ENCODE measurements around the gene SLC2A6.

The SLC2A6 gene

DNA sequence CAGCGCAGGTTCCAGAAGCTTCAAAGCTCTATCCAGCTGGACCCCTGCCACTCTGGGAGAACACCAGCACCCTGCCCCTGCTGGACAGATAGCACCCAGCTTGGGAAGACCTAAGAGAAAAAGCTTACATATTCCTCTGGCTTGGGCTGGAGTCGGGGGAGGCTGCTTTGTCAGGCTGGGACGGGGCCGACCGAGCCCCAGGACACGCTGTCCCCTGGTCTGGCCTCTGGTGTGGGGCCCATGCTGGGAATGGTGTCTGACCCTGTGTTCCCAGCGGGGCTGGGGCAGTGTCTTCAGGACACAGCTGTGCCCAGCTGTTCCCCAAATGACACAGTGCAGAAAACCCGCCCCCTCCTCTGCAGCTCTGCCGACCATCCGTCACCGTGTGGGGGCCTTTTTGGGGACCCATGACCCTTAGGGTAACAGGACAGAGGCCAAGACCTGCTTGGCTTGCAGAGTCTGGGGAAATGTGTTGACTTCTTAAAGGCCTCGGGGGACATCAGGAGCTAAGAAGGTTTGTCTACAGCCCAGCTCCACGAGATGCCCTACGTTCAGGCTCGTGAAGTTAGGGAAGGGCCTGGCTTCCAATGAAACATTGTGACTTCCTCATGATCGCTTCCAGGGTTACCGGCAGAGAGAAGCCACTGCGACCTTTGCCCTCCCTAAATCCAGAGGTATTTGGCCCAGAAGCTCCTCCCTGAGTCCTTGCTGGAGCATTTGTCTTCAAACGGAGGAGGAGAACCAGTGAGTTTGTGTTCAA lies 20.4 kb upstream of the SLC2A6 start:
- DNase-seq (ENCODE audit: low read depth in 2 of 3, low spot score in 1 of 3), result no peak

DNA sequence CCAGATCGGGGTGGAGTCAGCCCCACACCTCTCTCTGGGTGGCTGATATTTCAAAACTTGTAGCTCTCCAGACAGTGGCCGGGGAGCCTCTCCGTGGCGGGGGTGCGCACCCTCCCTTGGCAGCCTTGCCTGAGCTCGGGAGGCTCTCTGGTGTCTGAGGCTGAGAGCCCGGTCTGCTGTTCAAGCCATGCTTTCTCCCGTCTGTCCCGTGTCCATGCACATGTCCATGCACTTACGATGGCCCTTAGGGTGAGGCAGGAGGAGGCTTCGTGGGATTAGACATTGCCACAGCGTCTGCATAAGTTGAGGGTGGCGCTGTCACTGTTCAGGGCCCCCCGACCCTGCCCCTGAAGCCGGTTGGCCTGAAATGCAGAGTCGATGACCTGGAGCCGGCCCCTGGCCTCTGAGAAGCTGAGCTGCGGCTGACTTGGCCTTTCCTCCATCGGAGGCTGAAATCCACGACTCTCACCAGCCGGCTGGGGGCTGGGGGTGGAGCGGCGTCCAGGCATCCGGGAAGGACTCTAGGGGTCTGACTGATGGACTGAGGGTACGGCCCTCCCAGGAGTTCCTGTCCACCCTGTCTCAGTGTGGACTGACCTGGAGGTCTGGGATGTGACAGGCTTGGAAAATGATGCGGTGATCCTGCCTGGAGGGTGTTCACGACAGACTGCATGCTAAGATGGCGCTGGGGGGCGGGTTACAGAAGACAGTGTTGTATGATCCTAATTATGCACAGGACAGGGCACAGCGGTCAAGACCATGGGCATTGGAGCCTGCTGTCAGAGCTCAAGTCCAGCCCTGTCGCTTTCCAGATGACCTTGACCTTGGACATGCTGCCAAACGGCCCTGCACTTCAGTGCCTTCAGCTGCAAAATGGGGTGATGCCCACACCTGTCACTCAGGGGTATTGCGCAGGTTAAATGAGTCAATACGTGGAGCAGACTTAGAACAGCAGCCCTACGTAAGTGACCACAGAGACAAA lies 18.3 kb upstream of the SLC2A6 start:
- no peak for DNase-seq (ENCODE audit: low read depth in 2 of 3, low spot score in 1 of 3)

- DNase-seq (ENCODE audit: low read depth in 2 of 3, low spot score in 1 of 3), result no peak
These were observed 16.7 kb upstream of the SLC2A6 start for GRCh38 chr9:133495327-133496293.

- DNase-seq (ENCODE audit: low read depth in 2 of 3, low spot score in 1 of 3), result no peak
These were observed 15.9 kb upstream of the SLC2A6 start for GRCh38 chr9:133494636-133495326.

- DNase-seq (ENCODE audit: low read depth in 2 of 3, low spot score in 1 of 3), result no peak
These were observed 15.1 kb upstream of the SLC2A6 start for GRCh38 chr9:133493845-133494540.

- no peak for DNase-seq (ENCODE audit: low read depth in 2 of 3, low spot score in 1 of 3)
These were observed 14.5 kb upstream of the SLC2A6 start for GRCh38 chr9:133493428-133493827.

- DNase-seq (ENCODE audit: low read depth in 2 of 3, low spot score in 1 of 3), result no peak
These were observed 13.4 kb upstream of the SLC2A6 start for GRCh38 chr9:133492061-133493021.

- DNase-seq (ENCODE audit: low read depth in 2 of 3, low spot score in 1 of 3), result no peak
These were observed 12.7 kb upstream of the SLC2A6 start for GRCh38 chr9:133491656-133491925.

DNA sequence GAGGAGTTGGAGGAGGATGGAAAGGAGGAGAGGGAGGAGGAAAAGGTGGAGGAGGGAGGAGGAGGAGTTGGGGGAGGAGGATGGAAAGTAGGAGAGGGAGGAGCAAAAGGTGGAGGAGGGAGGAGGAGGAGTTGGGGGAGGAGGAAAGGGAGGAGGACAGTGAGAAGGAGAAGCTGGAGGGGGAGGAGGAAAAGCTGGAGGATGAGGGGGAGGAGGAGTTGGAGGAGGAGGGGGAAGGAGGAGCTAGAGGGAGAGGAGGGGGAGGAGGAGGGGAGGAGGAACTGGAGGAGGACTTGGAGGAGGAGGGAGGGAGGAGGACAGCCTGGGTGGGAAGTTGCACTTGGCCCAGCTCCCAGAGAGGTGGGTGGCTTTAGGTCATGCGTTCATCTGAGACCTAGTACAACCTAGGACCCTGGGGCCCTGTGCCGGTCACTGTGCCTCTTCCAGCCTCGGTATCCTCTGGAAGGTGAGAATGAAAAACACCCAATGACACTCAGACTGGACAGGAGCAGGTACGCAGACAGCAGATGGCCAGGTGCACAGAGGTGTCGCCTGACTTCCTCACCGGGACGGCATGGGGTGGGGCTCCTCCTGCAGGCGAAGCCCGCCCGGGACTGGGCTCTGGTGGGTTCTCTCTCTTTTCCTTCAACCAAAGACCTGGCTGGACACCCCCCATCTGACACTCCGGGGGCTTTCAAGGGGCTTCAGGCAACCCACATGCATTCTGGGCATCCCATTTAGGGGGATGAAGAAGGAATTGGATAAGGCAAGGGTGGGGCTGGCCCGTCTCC lies 12.2 kb upstream of the SLC2A6 start:
- no peak for DNase-seq (ENCODE audit: low read depth in 2 of 3, low spot score in 1 of 3)

GRCh38 chr9:133490201-133490681 lies 11.3 kb upstream of the SLC2A6 start:
- no peak for DNase-seq (ENCODE audit: low read depth in 2 of 3, low spot score in 1 of 3)

GRCh38 chr9:133489253-133490190 lies 10.6 kb upstream of the SLC2A6 start:
- DNase-seq (ENCODE audit: low read depth in 2 of 3, low spot score in 1 of 3), result no peak

DNA sequence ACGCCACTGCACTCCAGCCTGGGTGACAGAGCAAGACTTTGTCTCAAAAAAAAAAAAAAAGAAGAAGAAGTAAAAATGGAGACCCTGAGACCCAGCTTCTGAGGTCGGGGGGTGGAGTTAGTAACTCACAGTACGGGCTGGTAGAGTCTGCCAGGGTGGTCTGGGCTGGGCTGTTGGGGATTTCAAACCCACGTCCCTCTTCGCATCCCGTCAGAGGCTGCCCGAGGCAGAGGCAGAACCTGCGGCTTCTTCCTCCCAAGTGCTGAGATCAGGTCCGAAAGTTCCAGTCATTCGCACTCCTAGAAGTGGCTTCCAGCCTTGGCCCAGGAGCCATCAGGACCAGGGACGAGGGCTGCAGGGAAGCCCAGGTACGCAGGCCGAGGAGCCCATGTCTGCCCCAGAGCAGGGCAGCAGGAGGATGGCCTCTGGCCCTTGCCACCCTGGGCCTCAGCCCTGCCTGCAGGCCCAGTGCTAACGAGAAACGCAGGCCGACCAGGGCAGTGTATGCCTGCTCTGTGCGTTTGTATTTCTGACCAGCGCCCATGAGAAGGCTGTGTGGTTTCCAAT lies 9.9 kb upstream of the SLC2A6 start:
- DNase-seq (ENCODE audit: low read depth in 2 of 3, low spot score in 1 of 3), result no peak

GRCh38 chr9:133487331-133487725 lies 8.4 kb upstream of the SLC2A6 start:
- DNase-seq (ENCODE audit: low read depth in 2 of 3, low spot score in 1 of 3), result no peak

GRCh38 chr9:133485531-133486260 lies 6.8 kb upstream of the SLC2A6 start:
- no peak for DNase-seq (ENCODE audit: low read depth in 2 of 3, low spot score in 1 of 3)

GRCh38 chr9:133484671-133485437 lies 6.0 kb upstream of the SLC2A6 start:
- no peak for DNase-seq (ENCODE audit: low read depth in 2 of 3, low spot score in 1 of 3)
